MM.1S (cell line): Measurements from ENCODE around the gene TIMM23.

ENCODE experiments used
- EZH2phosphoT487 ChIP-seq: fragments of 300-600 bp; sonication (generic); IDR thresholded peaks from 2 replicates; pipeline ENCODE4 v1.6.1; 2018; ENCODE audit warnings: antibody characterized with exemption, low read length
- TF ChIP-seq, protein P1 (sequence below): fragments of 300-600 bp; sonication (generic); IDR thresholded peaks from 2 replicates; pipeline ENCODE4 v1.5.1; 2016; ENCODE audit warnings: antibody characterized with exemption, low read length, mixed read lengths

DNA sequence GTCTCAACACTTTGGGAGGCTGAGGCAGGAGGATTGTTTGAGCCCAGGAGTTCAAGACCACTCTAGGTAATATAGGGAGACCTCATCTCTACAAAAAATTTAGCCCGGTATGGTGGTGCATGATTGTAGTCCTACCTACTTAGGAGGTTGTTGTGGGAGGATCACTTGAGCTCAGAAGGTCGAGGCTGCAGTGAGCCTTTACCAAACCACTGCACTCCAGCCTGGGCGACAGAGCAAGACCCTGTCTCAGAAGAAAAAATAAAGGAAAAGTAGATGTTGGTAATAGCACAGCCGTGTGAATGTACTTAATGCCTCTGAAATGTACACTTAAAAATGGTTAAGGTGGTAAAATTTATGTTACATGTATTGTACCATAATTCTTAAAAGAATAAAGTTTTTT, 25.3 kb downstream of the TIMM23 start:
- TF ChIP-seq, protein P1, sequence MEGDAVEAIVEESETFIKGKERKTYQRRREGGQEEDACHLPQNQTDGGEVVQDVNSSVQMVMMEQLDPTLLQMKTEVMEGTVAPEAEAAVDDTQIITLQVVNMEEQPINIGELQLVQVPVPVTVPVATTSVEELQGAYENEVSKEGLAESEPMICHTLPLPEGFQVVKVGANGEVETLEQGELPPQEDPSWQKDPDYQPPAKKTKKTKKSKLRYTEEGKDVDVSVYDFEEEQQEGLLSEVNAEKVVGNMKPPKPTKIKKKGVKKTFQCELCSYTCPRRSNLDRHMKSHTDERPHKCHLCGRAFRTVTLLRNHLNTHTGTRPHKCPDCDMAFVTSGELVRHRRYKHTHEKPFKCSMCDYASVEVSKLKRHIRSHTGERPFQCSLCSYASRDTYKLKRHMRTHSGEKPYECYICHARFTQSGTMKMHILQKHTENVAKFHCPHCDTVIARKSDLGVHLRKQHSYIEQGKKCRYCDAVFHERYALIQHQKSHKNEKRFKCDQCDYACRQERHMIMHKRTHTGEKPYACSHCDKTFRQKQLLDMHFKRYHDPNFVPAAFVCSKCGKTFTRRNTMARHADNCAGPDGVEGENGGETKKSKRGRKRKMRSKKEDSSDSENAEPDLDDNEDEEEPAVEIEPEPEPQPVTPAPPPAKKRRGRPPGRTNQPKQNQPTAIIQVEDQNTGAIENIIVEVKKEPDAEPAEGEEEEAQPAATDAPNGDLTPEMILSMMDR, result no peak
- no peak for TF ChIP-seq EZH2phosphoT487
